Anterior cingulate cortex (tissue), 58 donors: ENCODE measurements around the gene PLA2G5.

ENCODE experiments used
- DNase-seq, 58 donors: peaks; one replicate each; lab custom pipeline; 2025; lab: John Stamatoyannopoulos, UW

Gene PLA2G5

DNA sequence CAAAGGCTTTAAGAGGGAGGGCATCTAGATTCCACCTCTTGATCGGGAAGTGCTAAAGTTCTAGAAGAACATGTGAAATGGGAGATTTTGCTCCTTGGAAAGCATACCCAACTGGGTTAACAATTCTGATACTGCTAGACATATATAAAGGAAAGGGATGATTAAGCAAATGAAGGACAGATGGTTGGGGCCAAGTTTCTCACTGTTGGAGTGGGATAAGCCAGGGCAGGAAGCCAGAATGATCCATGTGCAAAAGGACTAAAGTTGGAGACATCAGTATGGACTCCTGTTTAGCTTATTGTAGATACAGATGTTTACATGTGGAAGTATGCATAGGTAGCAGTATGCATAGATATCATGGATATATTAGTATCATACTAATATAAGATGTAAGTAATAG lies 16.8 kb downstream of the PLA2G5 start:
- no peak for DNase-seq

DNA sequence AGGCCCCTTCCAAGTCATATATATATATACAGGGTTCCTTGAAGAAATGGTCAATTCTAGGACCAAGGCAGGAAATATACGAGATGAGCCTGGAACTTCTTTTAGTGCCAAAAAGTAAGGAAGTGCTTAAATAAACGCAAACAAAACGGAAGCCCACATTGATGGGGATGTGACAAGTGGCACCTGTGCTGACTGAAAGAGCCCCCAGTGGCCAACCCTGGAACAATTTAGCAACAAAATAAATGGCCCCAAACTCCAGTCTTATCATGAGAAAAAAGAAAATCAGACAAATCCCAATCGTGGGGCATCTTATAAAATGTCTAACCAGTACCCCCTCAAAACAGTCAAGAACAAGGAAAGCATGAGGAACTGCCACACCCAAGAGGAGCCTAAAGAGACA lies 17.7 kb downstream of the PLA2G5 start:
- no peak for DNase-seq

DNA sequence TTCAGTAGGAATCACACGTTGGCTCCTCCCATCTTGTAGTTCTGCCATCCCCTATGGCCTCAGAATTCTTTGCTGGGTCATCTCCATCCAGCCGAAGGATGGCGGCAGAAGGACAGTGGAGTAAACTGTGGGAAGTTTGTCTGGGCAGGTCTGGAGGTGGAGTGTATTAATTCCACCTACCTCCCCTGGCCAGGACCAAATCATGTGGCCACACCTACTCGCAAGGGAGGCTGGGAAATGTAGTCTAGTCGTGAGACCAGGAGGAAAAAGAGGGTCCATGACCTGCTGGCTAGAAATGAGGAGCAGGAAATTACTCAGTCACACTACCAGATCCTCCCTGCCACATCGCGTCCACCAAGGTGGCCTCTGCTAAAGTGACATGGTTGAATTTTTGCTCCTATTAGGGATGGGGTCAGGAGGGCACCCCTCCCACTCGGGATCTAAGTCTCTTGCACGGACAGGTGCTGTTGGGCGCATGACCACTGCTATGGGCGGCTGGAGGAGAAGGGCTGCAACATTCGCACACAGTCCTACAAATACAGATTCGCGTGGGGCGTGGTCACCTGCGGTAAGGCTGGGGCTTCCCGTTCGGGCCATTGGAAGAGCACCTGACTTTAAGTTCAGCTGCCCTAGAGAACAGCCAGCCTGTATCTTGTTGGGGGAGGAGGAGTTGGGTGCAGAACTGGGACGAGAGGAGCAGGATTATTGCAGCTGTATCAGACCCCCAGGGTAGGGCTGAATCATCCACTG lies 19.5 kb downstream of the PLA2G5 start:
- DNase-seq: no peak

DNA sequence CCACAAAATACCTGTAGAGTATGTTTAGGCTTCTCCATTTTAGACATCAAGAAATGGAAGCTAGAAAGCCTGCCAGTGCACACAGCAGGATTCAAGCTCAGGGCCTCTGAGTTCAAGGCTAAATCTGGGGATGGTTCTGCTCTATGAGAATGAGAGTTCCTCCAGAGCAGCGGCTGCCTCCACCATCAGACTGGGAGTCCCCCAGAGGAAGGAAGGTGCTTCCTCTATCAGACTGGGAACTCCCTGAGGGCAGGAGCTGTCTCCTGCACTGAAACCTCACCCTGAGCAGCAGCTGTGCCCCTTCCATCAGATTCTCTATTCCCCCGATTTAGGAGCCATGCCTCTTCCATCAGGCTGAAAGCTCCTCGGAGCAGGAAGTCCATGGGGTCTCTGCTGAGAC lies 20.1 kb downstream of the PLA2G5 start:
- DNase-seq: no peak

DNA sequence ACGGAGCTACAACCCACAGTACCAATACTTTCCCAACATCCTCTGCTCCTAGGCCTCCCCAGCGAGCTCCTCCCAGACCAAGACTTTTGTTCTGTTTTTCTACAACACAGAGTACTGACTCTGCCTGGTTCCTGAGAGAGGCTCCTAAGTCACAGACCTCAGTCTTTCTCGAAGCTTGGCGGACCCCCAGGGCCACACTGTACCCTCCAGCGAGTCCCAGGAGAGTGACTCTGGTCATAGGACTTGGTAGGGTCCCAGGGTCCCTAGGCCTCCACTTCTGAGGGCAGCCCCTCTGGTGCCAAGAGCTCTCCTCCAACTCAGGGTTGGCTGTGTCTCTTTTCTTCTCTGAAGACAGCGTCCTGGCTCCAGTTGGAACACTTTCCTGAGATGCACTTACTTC lies 20.6 kb downstream of the PLA2G5 start:
- DNase-seq: no peak

DNA sequence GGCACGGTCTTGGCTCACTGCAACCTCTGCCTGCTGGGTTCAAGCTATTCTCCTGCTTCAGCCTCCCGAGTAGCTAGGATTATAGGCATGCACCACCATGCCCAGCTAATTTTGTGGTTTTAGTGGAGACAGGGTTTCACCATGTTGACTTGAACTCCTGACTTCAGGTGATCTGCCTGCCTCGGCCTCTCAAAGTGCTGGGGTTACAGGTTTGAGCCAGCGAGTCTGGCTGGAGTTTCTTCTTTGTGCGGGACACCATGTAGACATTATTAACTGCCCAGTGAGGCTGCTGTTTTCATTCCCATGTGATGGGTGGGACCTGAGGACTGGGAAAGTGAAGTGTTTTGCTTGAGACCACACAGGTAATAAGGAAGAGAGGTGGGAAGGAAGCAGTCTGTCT lies 23.3 kb downstream of the PLA2G5 start:
- DNase-seq: no peak

DNA sequence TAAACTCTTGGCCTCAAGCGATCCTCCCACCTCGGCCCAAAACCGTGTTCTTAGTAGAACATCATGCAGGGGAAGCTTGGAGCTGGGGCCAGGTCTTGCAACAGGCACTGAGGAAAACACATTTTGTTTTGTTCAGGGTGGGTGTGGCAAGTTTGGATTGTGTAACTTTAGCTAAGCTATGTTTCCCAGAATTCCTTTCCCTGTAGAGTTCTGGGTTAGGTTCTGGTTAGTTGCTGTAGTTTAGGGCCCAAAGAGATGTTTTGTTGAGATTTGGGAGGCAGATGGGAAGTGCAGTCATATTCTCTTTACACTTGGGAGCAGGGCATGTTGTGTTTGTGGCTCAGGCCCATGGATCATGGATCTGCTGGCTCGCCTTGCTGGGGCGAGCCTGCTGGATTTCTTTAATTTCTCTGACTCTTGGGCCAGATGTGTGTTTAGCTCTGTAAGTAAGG lies 24.0 kb downstream of the PLA2G5 start:
- no peak for DNase-seq

DNA sequence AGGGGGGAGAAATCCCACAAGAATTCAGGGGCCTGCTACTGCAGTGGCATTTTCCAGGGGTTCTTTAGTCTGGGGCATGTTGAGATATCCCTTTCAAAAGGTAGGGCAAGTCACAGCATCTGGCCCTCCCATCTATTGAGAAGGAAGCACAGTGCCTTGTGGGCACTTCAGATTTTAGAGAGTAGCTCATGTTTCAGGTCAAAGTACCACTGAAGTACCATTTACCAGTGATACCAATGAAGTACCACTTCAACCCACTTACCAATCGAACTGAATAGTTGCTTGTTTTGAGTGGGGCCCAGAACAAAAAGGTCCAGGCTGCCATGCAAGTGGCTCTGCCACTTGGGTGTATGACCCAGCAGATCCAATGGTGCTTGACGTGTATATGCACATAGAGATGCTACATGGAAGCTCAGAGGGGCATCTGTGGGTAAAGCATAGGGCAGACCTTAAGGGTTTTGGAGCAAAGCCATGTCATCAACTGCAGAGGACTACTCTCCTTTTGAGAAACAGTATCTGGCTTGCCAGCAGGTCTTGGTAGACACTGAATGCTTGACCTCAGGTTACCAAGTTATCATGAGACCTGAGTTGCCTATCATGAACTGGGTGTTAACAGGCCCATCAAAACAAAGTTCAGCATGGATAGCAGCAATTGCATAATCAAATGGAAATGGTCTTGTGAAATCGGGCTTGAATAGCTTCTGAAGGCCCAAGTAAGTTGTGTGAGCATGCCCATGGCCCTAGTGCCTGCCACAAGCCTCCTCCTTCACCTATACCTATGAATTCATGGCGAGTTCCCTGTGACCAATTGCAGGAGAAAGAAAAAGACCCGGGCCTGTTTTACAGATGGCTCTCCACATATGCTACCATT lies 25.8 kb downstream of the PLA2G5 start:
- no peak for DNase-seq

DNA sequence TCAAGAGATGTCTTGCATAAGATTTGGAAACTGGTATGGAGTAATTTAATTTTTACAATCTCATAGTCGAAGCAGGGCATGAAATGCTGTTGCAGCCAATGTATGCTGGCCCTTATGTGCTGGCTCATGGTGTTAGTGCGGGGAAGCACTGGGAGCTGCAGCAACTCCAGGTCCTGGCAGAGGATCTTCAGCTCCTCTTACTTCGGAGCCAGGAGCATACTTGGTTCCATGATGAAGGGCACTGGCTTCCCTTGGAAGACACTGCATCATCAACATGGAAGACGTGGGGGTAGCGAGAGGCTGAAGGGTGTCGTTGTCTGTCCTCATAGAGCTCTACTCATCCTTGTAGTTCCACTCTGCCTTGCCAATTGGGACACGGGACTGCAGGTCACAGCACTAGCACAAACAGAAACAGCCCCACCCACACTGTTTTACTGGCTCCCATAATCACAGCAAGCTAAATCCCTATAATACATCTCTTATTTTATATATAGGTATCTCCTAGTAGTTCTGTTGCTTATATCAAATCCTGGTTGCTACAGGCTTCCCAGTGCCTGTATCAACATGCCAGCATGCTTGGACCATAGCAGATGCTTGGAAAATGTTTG lies 26.9 kb downstream of the PLA2G5 start:
- DNase-seq: no peak

DNA sequence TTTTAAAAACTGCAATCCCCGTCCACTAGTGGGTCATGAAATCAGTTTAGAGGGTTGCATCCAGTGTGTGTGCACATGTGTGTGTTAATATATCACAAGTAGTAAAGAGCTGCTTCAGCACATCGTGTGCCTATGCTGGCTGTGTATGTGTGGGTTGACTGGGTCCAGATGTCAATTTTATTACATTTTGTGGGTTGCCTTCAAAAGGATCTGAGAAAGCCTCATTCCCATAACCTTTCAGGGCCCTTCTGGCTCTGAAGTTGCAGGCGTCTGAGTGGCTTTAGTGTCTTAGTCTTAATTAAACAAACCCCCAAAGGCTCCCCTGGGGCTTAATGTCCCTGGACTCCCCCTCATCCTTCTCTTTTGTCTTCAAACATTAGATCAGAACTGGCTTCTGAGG lies 29.5 kb downstream of the PLA2G5 start:
- DNase-seq: no peak

DNA sequence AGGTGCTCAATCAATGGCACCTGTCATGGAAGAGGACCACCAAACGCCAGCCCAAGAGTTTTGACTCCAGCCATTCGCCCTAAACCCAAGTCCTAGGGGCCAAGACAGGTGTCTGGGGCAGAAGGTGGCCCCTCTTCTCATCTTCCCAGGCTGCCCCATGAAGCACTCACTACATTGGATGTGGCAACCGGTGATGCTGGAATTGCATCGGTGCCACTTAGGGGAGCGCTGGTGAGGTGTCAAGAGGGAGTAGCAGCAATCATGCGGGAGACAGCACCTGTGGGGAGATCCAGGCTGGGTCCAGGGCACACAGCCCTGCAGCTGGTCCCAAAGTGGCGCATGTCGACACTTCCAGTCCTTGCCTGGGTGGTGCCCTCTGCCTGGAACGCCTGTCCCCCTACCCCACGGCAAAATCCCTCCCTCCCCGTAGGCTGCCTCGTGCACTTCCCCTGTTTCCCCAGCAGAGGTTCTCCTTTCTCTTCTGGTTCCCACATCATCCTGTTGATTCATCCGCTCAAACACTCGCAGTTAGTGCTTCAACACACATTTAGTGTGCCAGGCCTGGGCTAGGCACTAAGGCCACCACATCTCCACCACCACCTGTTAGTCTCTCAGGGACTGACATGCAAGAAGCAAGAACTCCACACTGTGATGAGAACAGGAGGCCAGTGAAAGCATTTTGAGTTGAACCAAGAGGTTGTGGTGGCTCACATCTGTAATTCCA lies 30.8 kb downstream of the PLA2G5 start:
- peak in 28 of 58 donors; percentile 1 to 52 (median 12) for DNase-seq

DNA sequence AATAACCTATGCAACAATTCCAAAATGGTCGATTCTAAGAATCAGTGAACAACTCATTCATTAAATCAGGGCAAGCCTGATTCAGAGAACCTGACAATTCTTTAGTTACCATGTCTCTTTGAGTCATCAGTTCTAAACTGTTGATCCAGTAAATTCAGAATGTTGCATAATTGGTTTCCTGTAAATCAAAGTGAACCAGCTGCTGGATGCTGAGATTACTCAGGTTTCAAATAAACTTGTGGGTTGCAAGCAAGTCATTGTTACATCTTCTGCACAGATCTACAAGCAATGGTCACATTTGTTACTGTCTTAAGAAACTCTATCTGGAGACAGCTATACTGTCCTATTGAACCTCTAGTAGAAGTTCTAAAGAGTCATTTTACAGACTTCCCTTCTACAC lies 32.9 kb downstream of the PLA2G5 start:
- DNase-seq: no peak

DNA sequence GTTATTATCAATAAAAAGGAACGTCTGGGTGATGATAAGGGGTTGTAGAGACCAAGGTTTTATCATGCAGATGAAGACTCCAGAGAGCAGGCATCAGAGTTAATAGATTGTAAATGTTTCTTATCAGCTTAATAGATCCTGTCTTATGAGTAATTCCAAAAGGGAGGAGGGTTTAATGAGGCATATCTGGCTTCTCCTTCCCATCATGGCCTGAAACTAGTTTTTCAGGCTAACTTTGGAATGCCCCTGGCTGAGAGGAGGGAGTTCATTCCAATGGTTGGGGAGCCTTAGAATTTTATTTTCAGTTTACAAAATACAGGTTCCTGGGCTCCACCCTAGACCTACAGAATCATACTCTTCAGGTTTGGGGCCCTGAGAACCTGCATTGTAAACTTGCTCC lies 35.9 kb downstream of the PLA2G5 start:
- no peak for DNase-seq

DNA sequence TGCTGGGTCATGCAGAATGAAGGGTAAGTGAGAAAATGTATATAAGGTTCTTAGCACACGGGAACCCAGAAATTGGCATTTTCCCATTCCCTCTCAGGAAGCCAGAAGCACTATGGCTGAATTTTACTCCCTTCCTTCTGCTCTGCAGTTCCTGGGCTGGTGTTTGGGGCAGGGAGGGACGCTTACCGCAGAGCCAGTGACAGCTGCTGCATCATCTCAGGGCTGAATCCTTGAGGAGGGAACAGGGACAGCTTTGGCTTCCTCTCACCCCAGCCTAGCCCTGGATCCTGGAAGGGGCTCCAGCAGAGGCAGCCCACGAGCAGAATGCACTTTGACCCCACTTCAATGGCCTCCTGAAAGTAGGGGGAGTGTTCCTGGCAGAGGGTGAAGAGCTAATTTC lies 37.4 kb downstream of the PLA2G5 start:
- no peak for DNase-seq

DNA sequence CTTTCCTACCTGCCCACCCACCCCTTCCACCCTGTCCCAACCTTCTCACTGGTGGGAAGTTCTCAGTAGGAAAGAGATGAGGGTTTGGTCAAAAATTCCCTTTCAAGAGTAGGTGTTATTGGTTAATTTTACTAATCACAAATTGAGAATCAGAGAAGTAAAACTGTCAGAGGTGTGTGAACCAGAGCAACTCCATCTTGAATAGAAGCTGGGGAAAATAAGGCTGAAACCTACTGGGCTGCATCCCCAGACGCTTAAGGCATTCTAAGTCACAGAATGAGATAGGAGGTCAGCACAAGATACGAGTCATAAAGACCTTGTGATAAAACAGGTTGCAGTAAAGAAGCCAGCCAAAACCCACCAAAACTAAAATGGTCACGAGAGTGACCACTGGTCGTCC lies 37.8 kb downstream of the PLA2G5 start:
- no peak for DNase-seq

DNA sequence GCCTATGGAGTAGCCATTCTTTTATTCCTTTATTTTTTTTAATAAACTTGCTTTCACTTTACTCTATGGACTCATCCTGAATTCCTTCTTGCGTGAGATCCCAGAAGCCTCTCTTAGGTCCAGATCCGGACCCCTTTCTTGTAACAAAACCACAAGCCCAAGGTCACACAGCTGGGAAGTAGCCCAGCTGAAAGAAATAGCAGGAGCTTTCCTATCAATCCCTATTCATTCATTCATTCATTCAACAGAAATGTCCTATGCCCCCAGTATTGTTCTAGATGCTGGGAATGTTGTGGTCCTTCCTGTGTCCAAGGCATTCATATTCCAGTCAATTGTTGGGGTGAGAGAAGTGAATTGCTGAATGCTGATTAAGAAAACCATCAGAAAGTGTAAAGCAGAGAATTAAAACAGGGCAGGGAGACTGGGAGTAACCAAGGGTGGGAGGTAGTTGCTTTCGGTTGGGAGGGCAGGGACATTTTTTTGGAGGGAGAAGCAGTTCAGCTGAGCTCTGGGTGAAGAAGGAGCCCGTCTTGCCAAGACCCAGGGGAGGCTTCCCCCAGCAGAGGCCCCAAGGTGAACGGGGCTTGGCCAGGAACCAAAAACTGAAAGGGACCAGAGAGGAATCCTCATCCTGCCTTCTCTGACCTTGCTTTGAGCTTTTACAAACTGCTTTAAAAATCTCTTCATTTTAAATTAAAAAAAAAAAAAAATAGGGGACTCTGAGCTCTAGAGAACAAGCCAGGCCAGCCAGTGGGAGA lies 38.6 kb downstream of the PLA2G5 start:
- no peak for DNase-seq

DNA sequence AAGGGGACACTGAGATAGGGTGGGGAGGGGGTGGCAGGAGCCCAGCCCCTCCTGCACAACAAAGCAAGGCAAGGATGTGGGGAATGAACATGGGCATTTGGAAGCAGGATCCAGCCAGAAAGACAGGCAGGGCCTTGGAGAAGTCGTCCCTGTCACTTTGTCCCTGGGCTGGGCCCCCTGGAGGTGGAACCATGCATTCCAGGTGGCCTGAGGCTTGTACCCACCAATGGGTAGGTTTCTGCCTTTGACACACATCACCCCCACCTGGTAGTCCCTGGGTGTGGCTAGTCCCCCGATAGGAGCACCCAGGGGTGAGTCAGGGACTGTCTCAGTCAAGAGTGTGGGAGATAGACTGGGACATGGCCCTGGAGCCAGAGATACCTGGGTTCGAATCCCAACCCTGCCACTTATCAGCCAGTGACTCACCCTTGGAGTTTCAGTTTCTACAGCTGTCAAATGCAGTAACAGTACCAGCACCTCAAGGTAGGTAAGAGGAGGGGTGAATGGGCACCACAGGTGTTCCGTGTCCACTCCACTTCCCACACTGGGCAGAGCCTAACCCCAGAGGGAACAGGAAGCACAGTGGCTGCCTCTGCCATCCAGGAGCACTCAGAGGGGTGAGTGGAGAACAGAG lies 39.3 kb downstream of the PLA2G5 start:
- DNase-seq: no peak

DNA sequence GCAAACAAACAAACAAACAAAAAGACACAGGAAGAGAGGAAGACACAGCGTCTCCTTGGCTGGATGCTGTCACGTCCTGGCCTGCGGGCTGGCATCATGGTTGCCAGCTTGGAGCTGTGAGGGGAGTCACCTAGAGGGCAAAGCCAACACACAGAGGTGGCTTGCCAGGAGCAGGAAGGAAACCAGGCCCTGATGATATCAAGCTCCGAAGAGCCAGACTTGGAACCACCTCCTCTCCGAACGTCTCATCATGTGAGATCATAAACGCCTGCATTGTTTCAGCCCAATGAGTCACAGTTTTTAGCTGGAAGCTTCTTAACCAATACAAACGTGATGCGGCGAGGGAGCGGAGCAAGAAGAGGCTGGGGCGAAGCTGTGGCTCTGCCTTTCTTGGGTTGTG lies 40.7 kb downstream of the PLA2G5 start:
- DNase-seq: peak in 1 of 58 donors; percentile 2

DNA sequence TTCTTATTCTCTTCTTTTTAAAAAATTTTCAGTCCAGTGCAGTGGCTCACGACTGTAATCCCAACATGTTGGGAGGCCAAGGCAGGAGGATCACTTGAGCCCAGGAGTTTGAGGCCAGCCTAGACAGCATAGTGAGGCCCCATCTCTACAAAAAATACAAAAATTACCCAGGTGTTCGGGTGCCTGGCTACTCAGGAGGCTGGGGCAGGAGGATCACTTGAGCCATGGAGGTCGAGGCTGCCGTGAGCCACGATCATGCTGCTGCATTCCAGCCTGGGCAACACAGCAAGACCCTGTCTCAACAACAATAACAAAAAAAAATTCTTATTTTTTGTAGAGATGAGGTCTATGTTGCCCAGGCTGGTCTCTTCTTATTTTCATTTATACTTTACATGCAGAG lies 41.5 kb downstream of the PLA2G5 start:
- DNase-seq: no peak
